ENCODE results near the gene AP2A2.

The AP2A2 gene

DNA sequence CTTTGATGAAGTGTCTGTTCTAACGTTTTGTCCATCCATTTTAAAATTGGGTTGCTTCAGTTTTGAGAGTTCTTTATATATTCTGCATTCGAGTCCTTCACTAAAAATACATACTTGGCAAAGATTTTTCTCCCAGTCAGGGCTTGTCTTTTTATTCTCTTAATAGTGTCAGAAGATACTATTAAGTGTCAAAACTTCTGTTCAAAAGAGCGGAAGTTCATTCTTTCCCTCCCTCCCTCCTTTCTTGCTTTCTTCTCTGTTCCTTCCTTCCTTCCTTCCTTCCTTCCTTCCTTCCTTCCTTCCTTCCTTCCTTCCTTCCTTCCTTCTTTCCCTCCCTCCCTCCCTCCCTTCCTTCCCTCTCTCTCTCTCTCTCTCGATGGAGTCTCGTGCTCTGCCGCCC is 118.5 kb downstream of the AP2A2 start:
- DNase-seq: no peak

DNA sequence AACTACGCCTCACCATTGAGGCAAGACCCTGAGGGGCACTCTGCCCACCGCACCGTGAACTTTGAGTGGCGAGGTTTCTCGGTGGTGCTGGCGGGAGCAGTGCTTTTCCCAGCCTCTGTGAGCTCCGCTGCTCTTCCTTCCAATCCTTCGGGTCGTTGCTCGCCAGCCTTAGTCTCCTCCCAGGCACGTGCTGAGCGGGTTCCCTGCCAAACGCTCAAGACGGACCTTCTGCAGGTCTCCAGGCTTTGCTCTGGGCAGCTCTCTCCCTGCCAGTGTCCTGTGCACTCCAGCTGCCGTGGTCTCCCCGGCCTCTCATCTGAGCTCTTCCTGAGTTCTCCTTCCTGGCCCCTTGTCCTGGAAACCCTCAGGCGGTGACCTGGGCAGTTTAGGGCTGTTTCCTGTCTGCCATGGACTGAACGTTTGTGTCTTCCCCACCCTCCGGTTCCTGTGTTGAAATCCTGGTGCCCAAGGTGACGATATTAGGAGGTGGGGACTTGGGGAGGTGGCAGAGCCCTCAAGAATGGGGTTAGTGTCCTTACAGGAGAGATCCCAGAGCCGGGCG is 122.0 kb downstream of the AP2A2 start:
- no peak for DNase-seq

DNA sequence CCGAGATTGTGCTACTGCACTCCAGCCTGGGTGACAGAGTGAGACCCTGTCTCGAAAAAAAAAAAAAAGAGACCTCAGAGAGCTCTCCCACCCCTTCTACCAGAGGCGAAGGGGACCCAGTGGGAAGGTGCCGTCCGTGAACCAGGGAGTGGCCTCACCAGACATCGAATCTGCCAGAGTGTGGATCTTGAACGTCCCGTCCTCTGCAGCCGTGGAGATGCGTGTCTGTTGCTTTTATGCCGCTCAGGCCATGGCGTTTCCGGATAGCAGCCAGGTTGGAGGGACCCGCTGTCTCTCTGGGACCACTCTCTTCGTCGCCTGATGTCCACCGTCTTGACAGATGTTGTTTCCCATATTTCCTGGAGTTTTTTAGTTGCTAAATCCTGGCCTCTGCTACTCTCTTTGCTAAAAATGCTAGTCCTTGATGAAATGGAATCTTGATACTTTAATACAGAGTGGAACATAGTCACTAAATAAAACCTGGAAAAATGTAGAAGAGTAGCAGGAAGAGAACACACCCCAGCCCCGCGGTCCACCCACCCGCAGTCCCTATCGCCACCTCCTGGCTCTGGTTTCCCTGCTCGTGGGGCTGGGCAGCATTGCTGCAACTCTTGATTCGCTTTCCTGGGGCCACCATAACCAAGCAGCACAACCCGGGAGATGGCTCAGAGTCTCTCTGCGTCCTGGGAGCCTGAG is 122.9 kb downstream of the AP2A2 start:
- DNase-seq: no peak

DNA sequence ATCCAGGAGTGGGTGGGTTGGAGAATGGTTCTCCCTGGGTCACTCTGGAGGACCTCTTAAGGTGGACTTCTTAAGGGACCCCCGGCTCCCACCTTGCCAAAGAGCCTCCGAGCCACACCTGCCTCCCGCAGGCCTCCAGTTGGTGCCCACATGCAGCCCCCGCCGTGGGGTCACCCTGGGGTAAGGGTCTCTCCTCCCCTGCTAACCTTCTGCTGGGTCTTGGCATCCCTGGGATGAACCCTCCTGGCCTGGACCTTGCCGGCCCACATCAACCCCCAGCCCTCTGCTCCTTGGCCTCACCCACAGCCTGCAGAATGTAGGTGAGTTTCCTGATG is 123.4 kb downstream of the AP2A2 start:
- no peak for DNase-seq

DNA sequence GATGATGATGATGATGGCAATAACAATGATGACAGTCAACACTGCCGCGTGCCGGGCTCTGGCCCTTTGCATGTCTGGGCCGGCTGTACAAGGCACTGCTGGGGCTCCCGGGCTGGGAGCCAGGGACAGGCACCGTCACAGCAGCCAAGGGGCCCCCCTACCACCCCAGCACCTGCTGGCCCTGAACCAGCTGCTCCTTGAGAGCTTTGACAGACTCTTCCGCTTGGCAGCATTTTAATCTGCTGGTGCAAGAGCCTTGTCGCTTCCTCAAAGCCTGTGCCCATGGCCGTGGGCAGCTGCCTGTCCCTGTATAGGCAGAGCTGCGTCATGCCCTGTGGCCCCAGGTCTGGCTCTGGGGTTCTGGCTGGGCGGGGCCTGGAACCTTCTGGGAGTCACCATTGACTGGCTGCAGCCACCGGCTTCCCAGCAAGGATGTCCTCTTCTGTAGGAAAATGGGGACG is 123.8 kb downstream of the AP2A2 start:
- DNase-seq: no peak

DNA sequence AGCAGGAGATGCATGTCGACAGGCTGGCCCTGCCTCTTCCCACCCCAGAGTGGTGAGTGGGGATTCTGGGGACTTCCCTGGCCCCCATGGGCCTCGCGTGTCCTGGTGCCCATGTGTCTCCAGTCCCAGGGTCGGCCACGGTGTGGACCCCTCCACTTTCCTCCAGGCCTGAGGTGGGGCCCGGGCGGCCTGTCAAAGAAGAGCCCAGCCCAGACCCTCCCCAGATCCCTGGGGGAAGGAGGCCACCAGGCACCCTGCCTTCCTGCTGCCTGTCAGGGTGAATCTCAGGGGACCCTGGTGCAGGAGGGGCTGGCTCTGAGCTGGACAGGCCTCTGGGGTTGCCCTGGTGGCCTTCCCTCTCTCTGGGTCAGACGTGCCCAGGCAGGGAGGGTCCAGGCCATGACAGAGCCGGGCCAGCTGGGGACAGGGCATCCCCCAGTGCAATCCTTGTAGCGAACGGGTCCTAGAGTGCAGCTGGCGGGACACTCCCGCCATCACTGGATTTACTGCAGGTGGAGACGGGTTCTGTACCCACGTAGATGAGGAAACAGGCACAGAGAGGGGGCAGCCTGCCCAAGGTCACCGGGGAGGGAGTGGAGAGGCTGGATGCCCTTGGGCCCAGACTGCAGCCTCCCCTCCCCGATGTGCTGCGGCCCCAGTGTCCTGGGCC is 124.4 kb downstream of the AP2A2 start:
- no peak for DNase-seq

DNA sequence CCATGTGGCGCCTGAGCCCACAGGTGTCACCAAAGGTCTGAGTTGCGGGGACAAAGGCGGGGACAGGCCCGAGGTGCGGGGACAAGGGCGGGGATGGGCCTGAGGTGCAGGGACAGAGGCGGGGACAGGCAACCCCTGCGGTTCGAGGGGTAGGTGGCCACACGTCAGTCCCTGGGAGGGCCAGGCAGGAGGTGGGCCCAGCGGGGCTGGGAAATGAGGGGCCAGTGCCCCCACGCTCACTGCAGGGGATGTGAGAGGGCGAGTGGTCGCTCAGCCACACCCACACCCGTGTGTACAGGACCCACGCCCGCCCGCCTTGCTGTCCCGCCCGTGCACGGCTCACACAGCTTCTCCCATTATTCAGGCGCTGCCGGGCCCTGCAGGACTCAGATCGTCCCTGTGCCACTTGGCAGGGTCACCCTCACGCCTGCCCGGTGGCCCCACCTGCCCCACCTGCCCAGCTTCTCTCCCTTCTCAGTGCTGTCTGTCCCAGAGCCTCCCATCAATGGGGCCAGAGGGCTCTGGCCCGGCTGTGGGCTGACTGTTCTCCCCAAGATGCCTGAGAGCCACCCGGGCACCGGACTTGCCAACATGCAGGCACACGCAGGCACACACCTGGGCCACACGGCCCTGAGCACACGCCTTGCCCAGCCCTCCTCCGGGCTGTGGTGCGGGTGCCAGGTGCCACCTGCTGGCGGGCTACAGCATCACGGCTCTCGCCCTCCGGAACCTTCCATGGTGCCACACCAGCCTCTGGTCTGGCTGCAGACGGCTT is 125.1 kb downstream of the AP2A2 start:
- peak; percentile 15 to 72 for DNase-seq

DNA sequence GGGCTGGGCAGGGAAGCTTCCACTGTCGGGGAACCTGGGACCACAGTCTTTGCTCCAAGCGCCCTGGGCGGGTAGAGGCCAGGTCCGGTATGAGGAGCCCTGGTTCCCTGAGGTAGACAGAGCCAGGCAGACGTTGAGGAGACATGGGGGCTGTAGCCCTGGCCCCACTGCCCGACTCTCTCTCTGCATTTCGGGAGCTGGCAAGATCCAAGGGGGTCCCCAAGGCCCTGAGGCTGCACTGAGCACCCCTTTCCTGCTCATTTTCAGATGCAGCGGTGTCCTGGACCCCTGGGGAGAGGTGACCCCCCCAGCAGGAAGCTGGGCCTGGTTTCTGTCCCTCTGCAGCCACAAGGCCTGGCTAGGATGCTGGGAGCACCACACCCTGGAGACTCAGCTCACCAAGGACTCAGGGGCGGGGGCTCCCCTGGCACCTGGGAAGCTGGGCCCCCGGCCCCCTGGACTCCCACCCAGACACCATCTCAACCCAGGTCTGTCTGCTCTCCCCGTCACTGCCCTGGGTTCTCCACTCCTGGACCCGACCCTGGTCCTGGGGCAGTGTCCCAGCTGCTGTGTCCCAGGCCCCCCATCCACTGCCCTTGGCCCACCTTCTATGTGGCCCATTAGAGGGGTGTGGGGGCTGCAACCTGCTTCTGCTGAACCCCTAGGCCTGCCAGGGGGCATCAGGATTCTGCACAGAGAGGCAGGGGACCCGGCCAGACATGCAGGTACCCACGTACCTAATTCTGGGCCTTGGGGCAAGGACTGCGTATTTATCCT is 125.9 kb downstream of the AP2A2 start:
- no peak for DNase-seq

DNA sequence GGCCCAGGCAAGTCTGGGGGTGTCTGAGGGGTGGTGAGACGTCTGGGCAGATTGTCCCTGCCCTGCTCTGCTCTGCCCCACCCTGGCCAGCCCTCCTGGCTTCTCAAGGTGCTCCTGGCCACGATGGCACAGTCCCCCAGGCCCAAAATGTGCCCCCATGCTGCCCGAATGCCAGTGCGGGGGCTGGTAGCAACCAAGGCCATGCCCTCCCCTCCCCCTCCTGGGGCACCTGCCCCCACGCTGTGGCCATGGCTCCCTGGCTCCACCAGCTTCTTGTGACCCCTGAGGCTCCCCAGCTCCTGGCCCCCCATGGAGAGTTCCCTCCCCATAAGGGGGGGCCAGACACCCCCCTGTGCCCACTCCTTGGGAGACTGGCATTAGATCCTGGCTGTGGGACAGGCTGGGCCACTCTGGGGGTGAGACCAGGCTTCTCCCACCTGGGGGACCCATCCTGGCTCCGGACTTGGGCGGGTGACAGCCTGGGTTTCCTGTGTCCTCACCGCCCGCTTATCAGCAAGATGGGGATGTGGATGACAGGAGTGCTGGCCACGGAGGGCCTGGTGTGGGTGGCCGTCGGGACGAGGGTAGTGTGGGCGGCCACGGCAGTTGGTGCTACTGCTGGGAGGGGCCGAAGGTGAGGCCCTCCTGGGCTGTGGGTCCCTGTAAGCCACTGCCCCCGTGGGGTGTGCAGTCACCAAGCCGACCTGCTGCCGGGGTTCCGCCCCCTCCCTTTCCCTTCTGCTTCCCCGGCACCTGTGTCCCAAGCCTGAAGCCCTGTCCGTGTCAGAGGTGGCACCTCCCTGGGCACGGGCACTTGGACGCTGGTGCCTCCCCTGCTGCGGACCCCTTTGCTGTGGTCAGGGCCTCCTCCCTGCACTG is 126.7 kb downstream of the AP2A2 start:
- DNase-seq: no peak

DNA sequence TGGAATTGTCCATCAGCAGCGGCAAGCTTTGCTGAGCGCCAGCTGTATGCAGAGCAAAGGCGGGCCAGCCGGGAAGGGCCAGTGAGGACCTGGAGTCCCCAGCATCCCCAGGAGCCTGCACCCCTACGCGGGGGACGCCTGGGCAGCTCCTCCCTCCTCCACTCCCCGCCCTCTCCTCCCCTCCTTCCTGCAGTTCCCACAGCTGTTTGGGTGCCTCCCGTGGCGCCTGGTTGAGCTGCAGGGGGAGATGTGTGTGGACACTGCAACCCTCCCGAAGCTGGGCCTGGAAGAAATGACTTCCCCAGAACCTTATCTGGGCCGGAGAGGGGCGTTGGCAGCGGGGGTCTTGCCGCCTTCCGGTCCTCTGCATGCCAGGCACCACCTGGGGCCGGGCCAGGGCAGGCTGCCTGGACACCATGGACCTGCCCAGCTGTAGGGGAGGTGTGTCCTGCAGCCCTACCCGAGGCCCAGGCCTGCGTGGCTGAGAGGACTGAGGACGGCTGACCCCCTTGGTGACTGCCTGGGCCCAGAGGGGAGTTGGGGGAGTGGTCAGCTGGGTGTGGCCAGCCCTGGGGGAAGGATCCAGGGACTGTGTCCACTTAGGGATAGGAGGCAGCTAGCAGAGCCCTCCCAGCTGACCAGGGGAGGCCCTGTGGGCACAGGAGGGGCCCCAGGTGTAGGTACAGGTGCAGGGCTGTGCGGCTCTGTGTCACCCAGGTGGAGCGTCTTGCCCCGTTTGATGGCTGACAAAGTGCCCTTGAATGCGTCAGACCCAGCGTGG is 127.6 kb downstream of the AP2A2 start:
- DNase-seq: no peak

DNA sequence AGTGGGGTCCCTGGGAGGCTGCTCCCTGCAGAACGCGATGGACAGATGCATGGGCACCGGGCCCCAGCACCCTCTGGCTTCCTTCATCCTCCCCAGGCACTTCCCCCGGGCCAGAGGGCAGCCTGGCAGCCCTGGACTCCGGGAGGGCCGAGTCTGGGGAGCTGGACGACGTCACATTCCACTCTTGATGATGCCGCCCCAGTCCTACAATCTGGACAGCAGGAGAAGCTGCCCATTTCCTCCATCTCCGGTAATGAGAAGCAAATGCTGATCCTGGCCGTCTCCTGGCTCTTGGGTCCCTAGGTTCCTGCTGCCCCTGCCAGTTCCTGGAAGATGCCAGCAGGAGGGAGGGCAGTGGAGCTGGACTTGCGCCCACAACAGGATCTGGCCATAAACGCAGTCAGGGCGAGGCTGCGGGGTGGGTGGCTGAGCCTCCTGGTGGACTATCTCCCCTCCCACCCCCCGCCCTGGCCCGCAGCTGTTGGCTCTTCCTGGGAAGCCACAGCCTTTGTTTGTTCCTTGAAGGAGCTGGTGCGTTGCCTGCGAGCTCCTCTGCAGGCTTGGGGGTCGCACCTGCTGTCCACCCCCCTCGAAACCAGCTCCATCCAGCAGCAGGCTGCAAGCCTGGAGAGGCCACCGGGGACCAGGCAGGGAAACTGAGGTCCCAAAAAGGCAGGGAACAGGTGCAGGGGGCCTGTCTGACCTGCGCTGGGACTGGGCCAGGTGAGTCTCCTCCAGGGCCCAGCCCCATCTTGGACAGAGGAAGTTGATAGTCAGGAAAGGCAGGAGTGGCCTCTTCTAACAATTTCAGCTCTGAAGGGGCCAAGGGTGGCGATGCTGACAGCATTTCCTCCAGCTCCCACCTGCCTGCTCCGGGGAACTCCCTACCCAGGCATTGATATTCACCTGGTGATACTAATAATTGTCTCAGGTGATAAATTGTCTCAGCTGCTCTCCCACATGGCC is 128.8 kb downstream of the AP2A2 start:
- no peak for DNase-seq

DNA sequence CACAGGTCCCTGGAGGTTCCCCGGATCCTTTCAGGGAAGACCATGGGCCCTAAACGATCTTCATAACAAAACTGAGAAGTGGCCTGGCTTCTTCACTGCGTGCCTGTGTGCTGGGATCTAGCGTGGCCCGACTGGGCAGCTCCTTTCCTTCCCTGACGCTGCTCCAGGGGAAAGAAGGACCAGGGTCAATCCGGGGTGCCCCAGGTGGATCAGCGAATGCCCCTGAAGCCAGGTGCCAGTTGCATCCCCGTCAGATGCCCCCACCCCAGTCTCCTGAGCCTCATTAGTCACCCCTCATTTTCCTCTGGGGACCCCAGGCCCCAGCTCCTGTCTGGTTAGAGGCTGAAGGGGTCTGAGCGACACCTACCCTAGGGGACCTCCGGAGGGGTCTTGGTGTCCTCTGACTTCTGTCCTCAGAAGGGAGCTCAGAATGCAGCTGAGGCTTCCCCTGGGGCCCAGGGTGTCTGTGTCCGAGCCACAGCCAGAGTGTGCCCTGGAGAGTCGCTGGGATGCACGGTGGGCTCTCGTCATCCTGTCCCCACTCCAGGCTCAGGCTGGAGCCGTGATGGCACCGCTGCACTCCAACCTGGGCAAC is 129.5 kb downstream of the AP2A2 start:
- DNase-seq: no peak

DNA sequence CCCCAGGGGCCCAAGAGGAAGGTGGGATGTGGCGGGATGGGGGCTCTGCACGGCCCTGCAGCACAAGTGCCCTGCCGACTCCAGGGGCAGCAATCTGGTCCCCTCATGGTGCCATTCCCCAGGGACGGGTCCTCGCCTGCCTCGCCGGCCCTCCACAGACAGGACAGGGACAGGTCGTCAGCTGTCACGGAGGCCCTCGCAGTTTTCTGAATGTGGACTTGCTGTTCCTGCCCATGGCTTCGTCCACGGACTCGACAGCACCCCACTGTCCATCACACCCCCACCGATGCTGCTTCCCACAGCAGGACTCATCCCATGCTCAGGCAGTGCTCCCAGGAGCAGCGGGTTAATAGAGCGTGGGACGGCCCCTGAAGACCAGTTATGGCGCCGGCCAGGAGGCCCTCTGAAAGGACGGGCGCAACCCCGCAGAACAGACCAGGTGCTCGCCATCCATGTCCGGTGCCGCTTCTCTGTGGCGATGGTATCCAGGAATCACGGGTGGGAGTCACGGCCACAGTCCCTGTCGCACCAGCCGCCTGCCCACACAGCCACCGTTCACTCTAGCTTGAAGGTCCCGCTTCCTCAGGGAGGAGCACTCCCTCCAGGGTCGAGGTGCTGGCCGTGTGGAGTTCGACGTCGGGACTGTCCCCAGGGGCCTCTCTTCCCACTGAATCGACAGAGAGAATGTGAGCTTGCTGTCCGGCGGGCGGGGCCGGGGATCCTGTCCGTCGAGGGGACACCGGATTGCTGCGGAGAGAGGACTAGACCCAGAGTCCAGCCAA is 130.5 kb downstream of the AP2A2 start:
- no peak for DNase-seq

DNA sequence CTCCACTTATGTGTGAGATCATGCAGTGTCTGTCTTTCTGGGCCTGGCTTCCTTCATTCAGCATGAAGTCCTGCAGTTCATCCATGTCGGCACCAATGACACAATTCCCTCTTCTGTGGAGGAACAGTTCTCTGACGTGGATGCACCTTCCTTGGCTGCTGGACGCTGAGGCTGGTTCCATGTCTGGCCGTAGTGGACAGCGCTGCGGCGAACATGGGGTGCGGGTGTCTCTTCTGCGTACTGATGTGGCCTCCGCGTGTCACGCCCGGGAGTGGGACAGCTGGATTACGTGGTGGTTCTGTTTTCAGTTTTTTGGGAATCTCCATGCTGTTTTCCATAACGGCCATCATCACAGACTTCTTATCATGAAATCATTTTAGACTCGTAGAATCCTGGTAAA is 132.1 kb downstream of the AP2A2 start:
- no peak for DNase-seq

DNA sequence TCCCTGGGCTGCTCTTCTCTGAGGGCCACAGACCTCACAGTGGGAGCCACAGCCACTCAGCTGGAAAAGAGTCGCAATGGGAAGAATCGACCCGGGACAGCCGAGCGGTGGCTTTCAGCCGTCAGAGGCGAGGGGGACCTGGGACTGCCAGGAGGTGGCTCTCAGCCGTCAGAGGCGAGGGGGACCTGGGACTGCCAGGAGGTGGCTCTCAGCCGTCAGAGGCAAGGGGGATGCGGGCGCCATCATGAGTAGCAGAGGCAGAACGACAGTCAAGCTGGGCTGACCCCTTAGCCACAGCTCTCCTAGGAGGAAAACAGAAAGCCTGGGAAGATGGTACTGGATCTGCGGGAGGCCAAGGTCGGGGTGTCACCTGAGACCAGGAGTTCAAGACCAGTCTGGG is 134.1 kb downstream of the AP2A2 start:
- no peak for DNase-seq

DNA sequence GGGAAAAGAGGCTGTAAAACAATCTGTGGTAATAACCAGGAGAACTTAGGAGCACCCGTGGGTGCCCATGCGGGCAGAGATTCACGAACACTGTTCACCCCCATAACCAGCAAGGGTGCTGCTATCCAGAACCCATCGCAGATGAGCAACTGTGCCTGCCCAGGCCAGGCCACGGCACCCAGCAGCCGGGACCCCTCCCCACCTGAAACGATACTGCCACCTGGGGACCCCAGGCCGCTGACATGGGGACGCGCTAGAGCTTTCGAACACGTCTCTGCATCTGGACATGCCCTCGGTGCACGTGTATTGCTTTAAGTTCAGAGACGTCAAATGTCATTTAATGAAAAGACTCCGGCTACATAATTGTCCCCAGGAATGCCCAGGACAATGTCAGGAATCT is 134.7 kb downstream of the AP2A2 start:
- no peak for DNase-seq

DNA sequence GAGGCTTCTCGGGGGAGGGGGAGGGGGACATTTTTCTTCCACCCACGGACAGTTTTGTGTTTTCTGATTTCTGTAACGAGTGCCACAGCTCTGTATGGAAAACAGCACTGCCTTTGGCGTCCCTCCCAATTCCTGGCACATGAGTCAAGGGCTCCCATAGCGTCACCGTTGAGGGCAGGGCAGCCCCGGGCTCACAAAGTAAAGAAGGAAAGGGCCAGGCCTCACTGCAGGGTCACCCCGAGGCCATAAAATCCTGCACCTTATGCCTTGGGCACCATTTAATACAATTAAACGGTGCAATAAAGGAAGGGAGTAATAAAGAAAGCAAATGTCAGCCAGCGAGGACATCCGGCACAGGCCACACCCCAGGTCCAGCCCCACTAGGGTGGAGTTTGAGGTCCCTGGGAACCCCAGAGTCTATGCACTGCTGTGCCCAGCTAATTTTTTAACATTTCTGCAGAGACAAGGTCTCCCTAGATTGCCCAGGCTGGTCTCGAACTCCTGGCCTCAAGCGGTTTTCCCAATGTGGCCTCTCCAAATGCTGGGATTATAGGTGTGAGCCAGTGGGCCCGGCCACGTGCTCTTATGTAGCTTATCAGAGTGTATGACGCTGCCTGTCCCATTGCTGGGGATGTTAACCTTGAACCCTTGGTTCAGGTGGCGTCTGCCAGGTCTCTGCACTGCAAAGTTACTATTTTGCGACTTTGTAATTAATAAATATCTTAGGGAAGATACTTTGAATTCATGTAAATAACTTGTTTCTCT is 135.4 kb downstream of the AP2A2 start:
- DNase-seq: no peak

Data from NCI-H446 (cell line).